Trophoblast cell (in vitro differentiated cells and primary cell): Measurements from ENCODE around the gene WNT3A.

ENCODE experiments used
- DNase-seq, 2 donors: peaks; one replicate each; pipeline ENCODE4 v3.0.0-alpha.2; 2016
- H2AFZ ChIP-seq: 2 replicates; pipeline ENCODE4 v1.6.1; 2013; ENCODE audit warnings: low read length, moderate library complexity, mild to moderate bottlenecking; ENCODE audit not compliant: insufficient read depth, poor library complexity
- H2AK5ac ChIP-seq: 2 replicates; pipeline ENCODE4 v1.6.1; 2013; ENCODE audit warnings: mild to moderate bottlenecking, low read length
- H2BK120ac ChIP-seq: 2 replicates; pipeline ENCODE4 v1.6.1; 2013; ENCODE audit warnings: low read length, mild to moderate bottlenecking, moderate library complexity; ENCODE audit not compliant: insufficient read depth, poor library complexity
- H2BK12ac ChIP-seq: 2 replicates; pipeline ENCODE4 v1.6.1; 2013; ENCODE audit warnings: mild to moderate bottlenecking, low read length, moderate library complexity
- H2BK5ac ChIP-seq: 2 replicates; pipeline ENCODE4 v1.6.1; 2013; ENCODE audit warnings: low read length, low read depth, moderate library complexity, mild to moderate bottlenecking; ENCODE audit not compliant: poor library complexity
- H3K14ac ChIP-seq: 2 replicates; pipeline ENCODE4 v1.6.1; 2013; ENCODE audit warnings: mild to moderate bottlenecking, low read length
- H3K18ac ChIP-seq: 2 replicates; pipeline ENCODE4 v1.6.1; 2013; ENCODE audit warnings: mild to moderate bottlenecking, low read length
- H3K23ac ChIP-seq: 2 replicates; pipeline ENCODE4 v1.6.1; 2013; ENCODE audit warnings: low read length
- H3K27ac ChIP-seq: 2 replicates; pipeline ENCODE4 v1.5.1; 2013; ENCODE audit warnings: low read depth, mild to moderate bottlenecking, inconsistent platforms, low read length, moderate library complexity
- H3K27me3 ChIP-seq: 2 replicates; pipeline ENCODE4 v1.6.1; 2013; ENCODE audit warnings: inconsistent platforms, mild to moderate bottlenecking, low read length, moderate library complexity; ENCODE audit not compliant: insufficient read depth
- H3K36me3 ChIP-seq, 2 experiments: 1 replicate in 1 of 2; 2 replicates in 1 of 2; pipeline ENCODE4 v1.6.1; 2013; ENCODE audit warnings: low read length in 2 of 2, mild to moderate bottlenecking in 2 of 2, moderate library complexity in 1 of 2; ENCODE audit not compliant: insufficient read depth in 2 of 2, control insufficient read depth in 1 of 2
- H3K4ac ChIP-seq: 2 replicates; pipeline ENCODE4 v1.6.1; 2013; ENCODE audit warnings: low read depth, mild to moderate bottlenecking, low read length, moderate library complexity
- H3K4me1 ChIP-seq, 2 experiments: 1 replicate in 1 of 2; 2 replicates in 1 of 2; pipeline ENCODE4 v1.6.1; 2013; ENCODE audit warnings: low read length in 2 of 2, mild to moderate bottlenecking in 2 of 2, moderate library complexity in 1 of 2; ENCODE audit not compliant: insufficient read depth in 2 of 2, control insufficient read depth in 1 of 2
- H3K4me2 ChIP-seq: 2 replicates; pipeline ENCODE4 v1.6.1; 2013; ENCODE audit warnings: inconsistent platforms, mild to moderate bottlenecking, low read length, moderate library complexity
- H3K4me3 ChIP-seq: 2 replicates; pipeline ENCODE4 v1.5.1; 2013; ENCODE audit warnings: mild to moderate bottlenecking, low read depth, low read length, inconsistent platforms
- H3K79me1 ChIP-seq: one replicate; pipeline ENCODE4 v1.6.1; 2013; ENCODE audit warnings: low read length
- H3K79me2 ChIP-seq: 2 replicates; pipeline ENCODE4 v1.6.1; 2013; ENCODE audit warnings: low read length, mild to moderate bottlenecking; ENCODE audit not compliant: control insufficient read depth, insufficient read depth, poor library complexity
- H3K9ac ChIP-seq: 2 replicates; pipeline ENCODE4 v1.6.1; 2013; ENCODE audit warnings: mild to moderate bottlenecking, low read length
- H3K9me3 ChIP-seq: 2 replicates; pipeline ENCODE4 v1.6.1; 2013; ENCODE audit warnings: low read depth, mild to moderate bottlenecking, control low read depth, inconsistent platforms, low read length; ENCODE audit not compliant: insufficient read depth
- H4K12ac ChIP-seq: 2 replicates; pipeline ENCODE4 v1.6.1; 2013; ENCODE audit warnings: low read depth, mild to moderate bottlenecking, low read length, moderate library complexity
- H4K8ac ChIP-seq: 2 replicates; pipeline ENCODE4 v1.6.1; 2013; ENCODE audit warnings: low read depth, mild to moderate bottlenecking, low read length, moderate library complexity
- H4K91ac ChIP-seq: one replicate; pipeline ENCODE4 v1.6.1; 2013; ENCODE audit warnings: low read depth, mild to moderate bottlenecking, low read length, moderate library complexity
- WGBS: extraction: QIAGEN DNeasy Blood & Tissue Kit; methylation state at CpG from one replicate; pipeline ENCODE4 v1.1.7; 2013; ENCODE audit warnings: missing lambda C conversion rate; ENCODE audit not compliant: insufficient read length, insufficient coverage; ENCODE audit errors: extremely low coverage; 5-methylcytosine and 5-hydroxymethylcytosine counted together

The WNT3A gene

GRCh38 chr1:228001738-228002535 is 4.9 kb upstream of the WNT3A start:
- Histone ChIP-seq H3K9ac (no peak overlapping the region), H3K18ac (no peak overlapping the region), H3K4me3 (no peak overlapping the region), H4K91ac (no peak overlapping the region), H4K12ac (no peak overlapping the region), H3K27me3 (peaks cover 25% of the 10 kb centered on the region), H3K14ac (no peak overlapping the region), H3K27ac (no peak overlapping the region), H2BK12ac (no peak overlapping the region), H3K4ac (no peak overlapping the region), H2AFZ (no peak overlapping the region), H3K36me3 (no peaks in the 10 kb centered on the region), H3K79me1 (no peaks in the 10 kb centered on the region), H3K4me1 (no peaks in the 10 kb centered on the region), H2BK120ac (no peak overlapping the region), H4K8ac (no peak overlapping the region), H2AK5ac (no peak overlapping the region), H3K4me2 (no peak overlapping the region), H2BK5ac (no peak overlapping the region), H3K79me2 (no peaks in the 10 kb centered on the region), H3K9me3 (peaks cover 11% of the 10 kb centered on the region), H3K23ac (no peak overlapping the region)
- no peak for DNase-seq
- WGBS: no CpG with 5 or more reads among the region's 15 CpGs

DNA sequence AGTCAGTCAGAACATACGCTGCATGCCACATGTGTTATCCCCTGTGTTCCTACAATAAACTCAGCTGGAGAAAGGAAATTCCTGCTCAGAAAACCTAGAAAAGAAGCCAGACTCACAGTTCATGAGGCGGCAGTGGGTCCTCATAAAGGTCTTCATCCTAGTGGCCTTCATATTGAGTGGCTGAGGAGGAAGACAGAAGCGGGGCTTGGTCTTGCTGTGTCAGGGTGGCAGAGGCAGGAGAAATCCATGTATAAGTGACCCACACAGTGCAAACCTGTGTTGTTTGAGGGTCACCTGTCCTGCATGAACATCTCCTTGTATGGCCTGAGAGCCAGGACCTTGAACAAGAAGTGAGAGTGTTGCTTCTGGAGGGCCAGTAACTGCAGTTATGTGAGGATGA is 4.0 kb upstream of the WNT3A start:
- no peak overlapping the region for H3K9ac ChIP-seq
- H3K23ac ChIP-seq: no peak overlapping the region
- no peaks in the 10 kb centered on the region for H3K79me1 ChIP-seq
- H3K18ac ChIP-seq: no peak overlapping the region
- no peak for DNase-seq
- no peak overlapping the region for H2AK5ac ChIP-seq
- no peaks in the 10 kb centered on the region for H3K79me2 ChIP-seq
- peaks cover 11% of the 10 kb centered on the region for H3K9me3 ChIP-seq
- no peak overlapping the region for H2BK12ac ChIP-seq
- no peak overlapping the region for H4K8ac ChIP-seq
- H3K4ac ChIP-seq: no peak overlapping the region
- H3K27me3 ChIP-seq: peaks cover 34% of the 10 kb centered on the region
- no CpG with 5 or more reads among the region's 3 CpGs for WGBS
- no peak overlapping the region for H3K4me3 ChIP-seq
- no peak overlapping the region for H3K14ac ChIP-seq
- H4K91ac ChIP-seq: no peak overlapping the region
- no peak overlapping the region for H2BK120ac ChIP-seq
- no peak overlapping the region for H4K12ac ChIP-seq
- H3K4me2 ChIP-seq: no peak overlapping the region
- no peaks in the 10 kb centered on the region for H3K36me3 ChIP-seq
- H2BK5ac ChIP-seq: no peak overlapping the region
- no peak overlapping the region for H2AFZ ChIP-seq
- H3K4me1 ChIP-seq: peaks cover 0 to 3% of the 10 kb centered on the region in 2 experiments
- no peak overlapping the region for H3K27ac ChIP-seq

DNA sequence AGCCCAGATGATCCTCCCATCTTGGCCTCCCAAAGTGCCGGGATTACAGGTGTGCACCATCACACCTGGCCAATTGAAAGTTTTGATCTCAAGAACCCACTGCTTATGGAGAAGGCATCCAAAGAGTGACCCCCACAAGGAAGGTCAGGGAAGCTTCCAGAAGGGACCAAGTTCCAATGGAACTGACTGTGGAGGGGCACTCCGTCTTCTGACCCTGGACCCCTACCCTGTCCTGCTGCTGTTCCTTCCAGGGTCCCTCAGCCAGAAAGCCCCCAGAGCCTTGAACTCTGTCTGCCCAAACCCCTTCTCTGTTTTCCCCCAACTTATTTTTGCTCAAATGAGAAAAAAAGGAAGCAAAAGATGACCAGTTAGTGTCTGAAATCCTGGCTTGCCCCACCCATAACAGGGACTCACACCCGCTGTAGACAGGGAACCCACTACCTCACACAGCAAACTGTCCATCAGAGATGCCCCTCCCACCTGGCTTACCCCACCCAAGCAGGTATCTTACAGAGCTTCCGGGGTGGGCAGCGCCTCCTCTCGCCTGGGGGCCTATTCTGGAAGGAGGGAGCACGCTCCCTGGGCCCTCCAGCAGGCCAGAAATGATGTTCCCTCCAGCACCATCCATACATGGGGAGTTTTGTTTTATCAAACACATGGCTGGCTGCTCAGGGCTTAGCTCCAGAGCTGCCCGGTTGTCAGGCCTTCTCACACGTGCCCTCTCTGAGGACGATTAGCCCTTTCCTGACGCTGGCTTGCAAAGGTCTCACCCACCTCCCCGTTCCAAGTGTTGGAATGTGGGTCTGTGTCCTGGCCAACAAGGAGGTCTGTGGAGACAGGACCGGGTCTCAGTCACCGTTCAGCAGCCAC is 3.1 kb upstream of the WNT3A start:
- no peaks in the 10 kb centered on the region for H3K79me2 ChIP-seq
- H3K4me3 ChIP-seq: no peak overlapping the region
- H2AFZ ChIP-seq: no peak overlapping the region
- H3K14ac ChIP-seq: no peak overlapping the region
- no peak overlapping the region for H2BK5ac ChIP-seq
- H3K36me3 ChIP-seq: no peaks in the 10 kb centered on the region
- no peaks in the 10 kb centered on the region for H3K79me1 ChIP-seq
- H3K9ac ChIP-seq: no peak overlapping the region
- peaks cover 0 to 3% of the 10 kb centered on the region in 2 experiments for H3K4me1 ChIP-seq
- no peak overlapping the region for H3K4me2 ChIP-seq
- no peak overlapping the region for H4K8ac ChIP-seq
- no peak overlapping the region for H3K27ac ChIP-seq
- H3K18ac ChIP-seq: no peak overlapping the region
- no peak overlapping the region for H3K23ac ChIP-seq
- H3K27me3 ChIP-seq: peaks cover 43% of the 10 kb centered on the region
- H4K91ac ChIP-seq: no peak overlapping the region
- WGBS: no CpG with 5 or more reads among the region's 14 CpGs
- H2BK12ac ChIP-seq: no peak overlapping the region
- no peak for DNase-seq
- no peak overlapping the region for H2AK5ac ChIP-seq
- no peak overlapping the region for H2BK120ac ChIP-seq
- no peak overlapping the region for H4K12ac ChIP-seq
- H3K4ac ChIP-seq: no peak overlapping the region
- peaks cover 8% of the 10 kb centered on the region for H3K9me3 ChIP-seq

GRCh38 chr1:228004331-228004855 is 2.4 kb upstream of the WNT3A start:
- no peak overlapping the region for H2BK12ac ChIP-seq
- no peak overlapping the region for H2BK120ac ChIP-seq
- no peak overlapping the region for H4K91ac ChIP-seq
- H3K14ac ChIP-seq: no peak overlapping the region
- no peak overlapping the region for H2AK5ac ChIP-seq
- no CpG with 5 or more reads among the region's 12 CpGs for WGBS
- H2AFZ ChIP-seq: no peak overlapping the region
- H3K23ac ChIP-seq: no peak overlapping the region
- DNase-seq: peak in 1 of 2 donors; percentile 15
- no peaks in the 10 kb centered on the region for H3K79me2 ChIP-seq
- no peaks in the 10 kb centered on the region for H3K36me3 ChIP-seq
- H4K12ac ChIP-seq: no peak overlapping the region
- no peak overlapping the region for H4K8ac ChIP-seq
- no peak overlapping the region for H3K27ac ChIP-seq
- no peak overlapping the region for H3K4ac ChIP-seq
- no peak overlapping the region for H3K18ac ChIP-seq
- no peak overlapping the region for H3K4me3 ChIP-seq
- H2BK5ac ChIP-seq: no peak overlapping the region
- H3K79me1 ChIP-seq: no peaks in the 10 kb centered on the region
- peaks cover 50% of the 10 kb centered on the region for H3K27me3 ChIP-seq
- H3K9me3 ChIP-seq: peaks cover 4% of the 10 kb centered on the region
- H3K4me1 ChIP-seq: peaks cover 0 to 3% of the 10 kb centered on the region in 2 experiments
- no peak overlapping the region for H3K9ac ChIP-seq
- no peak overlapping the region for H3K4me2 ChIP-seq
